Renal cortex interstitium (tissue), 11 donors: ENCODE data around the gene ABCA8. TPM values are rescaled to one million over a fixed set of nuclear protein-coding genes. Genes with fewer than 3 reads are reported as not detected.
"Not testable (repeated sequence)": the region's sequence is repeated elsewhere in the genome, so short reads cannot be mapped to it uniquely, and the experiment has no call there.

Experiments used
- DNase-seq, 11 donors: peaks; one replicate each; pipeline ENCODE4 v3.0.0-alpha.2; 2013; ENCODE audit warnings: low read depth in 9 of 11, low spot score in 4 of 11; ENCODE audit errors: extremely low read depth in 1 of 11
- polyA plus RNA-seq, 3 donors: library from polyadenylated mRNA; unstranded; fragments of 120-200 nt; gene quantifications; one replicate each; pipeline ENCODE4 v1.2.1, GENCODE V29; 2013; ENCODE audit not compliant: insufficient read length in 3 of 3

ABCA8 gene
- polyA plus RNA-seq, 3 donors, result 0.57 to 1.3 (median 1.2) TPM

GRCh38 chr17:68944435-68945035 lies 10.7 kb downstream of the ABCA8 start:
- no peak for DNase-seq

- not testable (repeated sequence) for DNase-seq
These were observed 11.4 kb downstream of the ABCA8 start for GRCh38 chr17:68943812-68944182.

DNA sequence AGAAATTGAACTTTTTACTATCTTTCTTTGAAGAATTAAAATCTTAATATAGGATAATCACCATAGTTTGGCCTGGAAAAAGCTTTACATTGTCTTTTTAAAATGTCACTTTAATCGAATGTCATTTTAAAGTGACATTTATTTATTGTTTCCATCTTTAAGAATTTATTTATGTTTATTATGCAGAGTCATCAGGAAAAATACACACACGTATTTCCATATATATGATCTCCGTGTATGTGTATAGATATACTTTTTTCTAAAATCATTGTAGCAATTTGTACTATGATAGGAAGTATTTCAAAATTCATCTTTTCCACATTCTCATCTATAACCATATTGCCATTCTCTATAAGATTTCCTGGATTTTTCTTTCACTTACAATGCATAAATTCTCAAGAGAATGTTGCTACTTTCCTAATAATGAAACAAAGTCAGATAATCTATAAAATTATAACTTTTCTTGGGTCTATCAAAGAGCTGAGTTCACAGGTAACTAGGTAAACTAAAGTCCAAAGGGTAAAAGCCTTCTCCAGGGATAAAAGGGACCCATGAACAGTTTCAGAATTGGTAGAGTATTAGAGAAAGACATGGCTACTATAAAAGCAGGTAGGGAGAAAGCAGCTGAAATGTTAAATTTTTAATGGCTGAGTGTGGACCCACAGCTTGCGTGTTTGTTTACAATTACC lies 11.9 kb downstream of the ABCA8 start:
- DNase-seq, result no peak

- no peak for DNase-seq
These were observed 12.8 kb downstream of the ABCA8 start for GRCh38 chr17:68942389-68942788.

GRCh38 chr17:68941761-68942160 lies 13.4 kb downstream of the ABCA8 start:
- DNase-seq, result no peak

- DNase-seq, result no peak
These were observed 16.0 kb downstream of the ABCA8 start for GRCh38 chr17:68939195-68939594.

- peak in 2 of 11 donors; percentile 1 to 18 for DNase-seq
These were observed 17.2 kb downstream of the ABCA8 start for GRCh38 chr17:68937890-68938514.

- no peak for DNase-seq
These were observed 27.7 kb downstream of the ABCA8 start for GRCh38 chr17:68927516-68927915.

- DNase-seq, result no peak
These were observed 30.1 kb downstream of the ABCA8 start for GRCh38 chr17:68924793-68925720.

DNA sequence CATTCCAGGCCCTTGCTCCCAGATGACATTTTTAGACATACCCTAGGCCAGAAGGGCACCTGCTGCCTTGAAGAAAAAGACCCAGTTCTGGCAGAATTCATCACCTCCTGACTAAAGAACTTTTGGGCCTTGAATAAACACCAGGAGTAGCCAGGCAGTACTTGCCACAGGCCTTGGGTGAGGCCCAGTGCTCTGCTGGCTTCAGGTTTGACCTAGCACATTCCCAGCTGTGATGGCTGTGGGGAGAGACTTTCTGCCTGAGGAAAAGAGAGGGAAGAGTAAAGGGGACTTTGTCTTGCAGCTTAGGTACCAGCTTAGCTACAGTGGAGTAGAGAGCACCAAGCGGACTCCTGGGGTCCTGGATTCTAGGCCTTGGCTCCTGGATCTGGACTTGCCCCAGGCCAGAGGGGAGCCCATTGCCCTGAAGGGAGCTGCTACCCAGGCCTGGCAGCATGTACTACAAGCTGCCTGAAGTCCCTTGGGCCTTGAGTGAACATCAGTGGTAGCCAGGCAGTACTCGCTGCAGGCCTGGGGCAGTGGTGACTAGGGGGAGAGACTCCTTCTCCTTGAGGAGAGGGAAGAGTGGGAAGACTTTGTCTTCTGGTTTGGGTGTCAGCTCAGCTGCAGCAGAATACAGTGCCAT lies 44.3 kb downstream of the ABCA8 start:
- DNase-seq, result no peak

DNA sequence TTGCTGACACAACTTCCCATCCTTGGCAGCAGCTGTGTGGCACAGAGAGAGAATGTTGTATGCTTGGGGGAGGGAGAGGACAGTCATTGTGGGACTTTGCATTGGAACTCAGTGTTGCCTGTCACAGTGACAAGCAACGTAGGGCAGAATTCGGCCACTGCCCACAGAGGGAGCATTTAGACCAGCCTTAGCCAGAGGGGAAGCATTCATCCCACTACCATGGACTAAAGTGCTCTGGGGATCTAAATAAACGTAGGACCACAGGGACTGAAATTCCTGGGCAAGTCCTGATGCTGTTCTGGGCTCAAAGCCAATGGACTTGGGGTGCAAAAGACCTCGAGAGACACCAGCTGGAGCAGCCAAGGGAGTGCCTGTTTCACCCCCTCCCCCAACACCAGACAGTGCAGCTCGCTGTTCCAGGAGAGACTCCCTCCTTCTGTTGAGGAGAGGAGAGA lies 44.9 kb downstream of the ABCA8 start:
- peak in 1 of 11 donors; percentile 2 for DNase-seq

GRCh38 chr17:68909066-68909465 lies 46.1 kb downstream of the ABCA8 start:
- peak in 9 of 11 donors; percentile 9 to 61 (median 26) for DNase-seq

DNA sequence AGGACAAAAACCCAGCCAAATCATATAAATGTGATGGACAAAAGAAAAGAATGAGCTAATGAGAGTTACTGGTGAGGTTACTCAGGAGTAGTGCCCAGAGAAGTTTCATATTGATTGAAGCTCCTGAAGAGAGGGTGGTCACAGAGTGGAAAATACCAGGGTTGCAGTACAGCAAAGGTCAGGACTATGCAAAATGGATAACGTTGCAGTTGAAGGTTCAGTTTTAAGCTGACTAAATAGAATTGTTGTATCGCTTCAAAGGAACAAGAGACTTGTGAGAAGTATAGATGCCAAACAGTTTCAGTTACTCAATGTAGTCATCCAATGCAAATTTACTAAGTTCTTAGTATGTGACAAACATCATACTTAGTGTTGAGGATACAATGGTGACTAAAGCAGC lies 47.1 kb downstream of the ABCA8 start:
- DNase-seq, result no peak

DNA sequence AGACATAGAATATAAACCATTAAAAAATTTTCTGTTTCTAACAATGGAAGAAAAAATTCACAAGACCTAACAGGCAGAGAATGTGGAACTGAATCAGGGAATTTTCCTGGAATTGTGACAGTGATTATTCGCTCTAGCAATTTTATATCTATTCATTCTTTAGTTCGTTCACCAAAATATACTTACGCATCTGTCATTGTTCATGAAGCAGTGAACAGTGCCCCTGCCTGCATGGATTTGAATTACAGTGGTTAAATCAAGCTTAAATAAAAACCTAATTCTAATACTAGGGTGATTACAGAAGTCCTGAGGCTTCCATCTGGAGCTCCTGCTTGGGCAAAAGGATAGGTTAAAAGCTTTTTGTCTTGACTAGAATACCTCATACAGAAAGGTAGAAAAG lies 48.6 kb downstream of the ABCA8 start:
- no peak for DNase-seq

DNA sequence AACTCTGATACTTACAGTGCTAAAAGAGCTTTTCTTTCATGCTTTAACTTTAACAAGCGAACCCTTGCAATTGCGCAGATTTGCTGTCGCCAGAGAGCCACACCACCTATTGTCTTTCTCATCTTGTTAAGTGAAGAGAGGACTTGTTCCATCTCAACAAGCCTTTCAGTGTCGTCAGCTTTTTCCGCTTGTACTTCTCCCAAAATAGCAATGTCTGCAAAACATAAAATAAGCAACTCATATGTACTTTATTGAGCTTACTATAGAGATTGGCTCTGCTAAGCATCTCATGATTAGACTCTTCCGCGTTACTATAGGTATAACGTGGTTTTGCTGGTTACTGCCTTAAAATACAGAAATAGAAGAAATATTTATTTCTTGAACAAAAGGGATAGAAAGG lies 51.9 kb downstream of the ABCA8 start:
- DNase-seq, result no peak

DNA sequence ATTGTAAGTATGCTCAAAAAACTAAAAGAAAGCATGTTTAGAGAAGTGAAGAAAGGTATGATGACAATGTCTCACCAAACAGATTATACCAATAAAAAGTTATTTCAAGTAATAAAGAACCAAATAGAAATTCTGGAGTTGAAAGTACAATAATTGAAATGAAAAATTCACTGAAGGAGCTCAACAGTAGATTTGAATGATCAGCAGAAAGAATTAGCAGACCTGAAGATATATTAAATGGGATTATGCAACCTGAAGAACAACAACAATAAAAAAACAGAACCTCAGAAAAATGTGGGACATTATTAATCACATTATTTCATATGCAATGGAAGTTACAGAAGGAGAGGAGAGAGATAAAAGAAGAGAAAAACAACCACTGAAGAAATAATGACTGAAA lies 57.6 kb downstream of the ABCA8 start:
- DNase-seq, result no peak

DNA sequence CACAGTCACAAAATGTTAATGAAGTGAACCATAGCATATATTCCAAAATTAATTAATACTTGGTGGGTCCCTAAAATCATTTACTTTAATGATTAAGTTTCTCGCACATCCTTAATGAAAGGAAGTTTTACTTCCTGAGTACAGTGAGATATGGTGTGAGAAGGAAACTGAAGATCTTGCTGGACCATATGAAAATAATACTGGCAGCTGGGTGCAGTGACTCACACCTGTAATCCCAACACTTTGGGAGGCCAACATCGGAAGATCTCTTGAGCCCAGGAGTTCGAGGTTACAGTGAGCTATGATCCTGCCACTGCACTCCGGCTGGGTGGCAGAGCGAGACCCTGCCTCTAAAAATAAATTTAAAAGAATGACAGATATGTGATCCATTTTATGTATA lies 62.5 kb downstream of the ABCA8 start:
- no peak for DNase-seq

- no peak for DNase-seq
These were observed 63.0 kb downstream of the ABCA8 start for GRCh38 chr17:68892193-68892592.

GRCh38 chr17:68886401-68886800 lies 68.8 kb downstream of the ABCA8 start:
- no peak for DNase-seq
